ENCODE data around the gene TMEM238.

The TMEM238 gene

DNA sequence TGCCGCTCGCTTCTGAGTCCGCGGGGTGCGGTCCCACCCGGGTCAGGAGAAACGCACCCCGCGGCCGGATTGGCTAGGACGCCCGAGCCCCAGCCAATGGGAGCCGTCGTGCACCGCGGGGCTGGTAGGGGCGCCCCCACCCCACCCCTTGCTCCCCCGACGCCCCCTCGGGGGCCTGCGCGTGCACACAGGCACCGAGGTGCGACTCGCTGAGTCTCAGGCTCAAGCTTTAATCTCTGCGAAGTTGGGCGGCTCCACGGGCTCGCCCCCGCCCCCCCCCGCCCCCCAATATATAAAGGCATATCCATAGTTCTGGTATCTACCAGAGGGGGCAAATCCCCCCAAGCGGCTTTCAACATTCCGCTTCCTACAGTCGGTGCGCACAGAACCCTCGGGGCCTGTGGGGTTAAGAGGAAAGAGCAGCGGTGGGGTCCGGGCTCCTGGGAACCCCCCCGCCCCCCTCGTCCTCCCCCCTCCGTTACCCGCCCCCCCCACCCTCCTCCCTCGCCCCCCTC lies 29.3 kb downstream of the TMEM238 start, which contains the start of gene COX6B2:
Gene COX6B2 (minus strand): TSS at position 22 of the 515 bp plus-strand sequence. CDS start 198 bp downstream, outside the sequence.
- DNase-seq, result no peak

DNA sequence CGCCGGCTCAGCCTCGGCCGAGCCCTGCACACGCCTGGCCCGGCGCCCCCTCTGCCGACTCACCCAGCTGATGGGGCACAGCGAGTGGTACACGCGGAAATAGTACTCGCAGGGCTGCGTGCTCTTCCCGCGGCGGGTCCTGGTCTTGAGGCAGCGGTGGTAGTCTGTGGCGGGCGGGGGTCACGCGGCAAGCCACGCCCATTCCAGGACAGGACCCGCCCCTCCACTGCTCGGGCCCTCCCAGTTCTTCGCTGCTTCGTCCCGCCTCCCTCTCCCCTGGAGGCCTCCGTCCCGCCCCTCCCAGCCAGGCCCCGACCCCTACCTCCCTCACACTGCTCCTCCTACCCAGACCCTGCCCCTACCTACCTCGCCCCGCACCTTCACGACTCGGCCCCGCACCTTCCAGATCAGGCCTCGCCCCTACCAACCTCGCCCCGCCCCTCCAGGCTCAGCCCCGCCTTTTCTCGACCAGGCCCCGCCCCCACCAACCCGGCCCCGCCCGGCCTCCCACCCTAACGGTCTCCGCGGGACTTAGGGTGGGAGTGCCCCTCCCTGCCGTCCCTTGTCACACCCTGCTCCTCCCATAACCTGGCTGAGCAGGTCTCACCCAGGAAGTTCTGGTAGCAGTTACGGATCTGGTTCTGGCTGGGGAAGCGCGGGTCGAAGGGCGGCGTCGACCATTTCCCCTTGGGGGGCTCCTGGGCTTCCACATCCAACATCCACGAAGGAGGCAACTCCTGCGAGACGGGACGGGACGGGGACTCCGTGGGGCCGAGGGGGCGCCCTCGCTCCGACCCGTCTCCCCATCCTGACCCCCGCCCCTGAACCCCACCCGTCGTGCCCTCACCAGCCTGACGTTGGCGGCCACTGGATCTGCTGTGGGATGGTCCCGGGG lies 30.0 kb downstream of the TMEM238 start:
- peak; percentile 76 for DNase-seq

DNA sequence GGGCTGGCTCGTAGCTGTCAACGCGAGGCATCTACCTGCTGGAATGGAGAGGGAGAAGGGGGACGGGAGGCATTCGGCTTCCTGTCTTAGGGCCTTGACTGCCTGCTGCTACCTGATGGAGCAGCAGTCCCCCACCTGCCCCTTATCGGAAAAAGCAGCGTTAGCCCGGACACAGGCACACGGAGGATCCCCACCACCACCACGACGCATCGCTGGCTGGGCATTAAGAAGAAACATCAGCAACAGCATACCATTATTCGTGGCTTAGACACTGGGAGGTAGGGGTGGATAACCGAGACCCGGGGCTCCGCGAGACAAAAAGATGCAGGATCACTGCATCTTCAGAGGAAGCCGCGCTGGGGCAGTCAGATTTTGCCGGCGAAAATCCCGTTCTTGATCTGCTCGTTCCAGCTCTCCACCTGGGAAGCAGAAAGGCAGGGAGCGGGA lies 30.7 kb downstream of the TMEM238 start:
- DNase-seq, result no peak

DNA sequence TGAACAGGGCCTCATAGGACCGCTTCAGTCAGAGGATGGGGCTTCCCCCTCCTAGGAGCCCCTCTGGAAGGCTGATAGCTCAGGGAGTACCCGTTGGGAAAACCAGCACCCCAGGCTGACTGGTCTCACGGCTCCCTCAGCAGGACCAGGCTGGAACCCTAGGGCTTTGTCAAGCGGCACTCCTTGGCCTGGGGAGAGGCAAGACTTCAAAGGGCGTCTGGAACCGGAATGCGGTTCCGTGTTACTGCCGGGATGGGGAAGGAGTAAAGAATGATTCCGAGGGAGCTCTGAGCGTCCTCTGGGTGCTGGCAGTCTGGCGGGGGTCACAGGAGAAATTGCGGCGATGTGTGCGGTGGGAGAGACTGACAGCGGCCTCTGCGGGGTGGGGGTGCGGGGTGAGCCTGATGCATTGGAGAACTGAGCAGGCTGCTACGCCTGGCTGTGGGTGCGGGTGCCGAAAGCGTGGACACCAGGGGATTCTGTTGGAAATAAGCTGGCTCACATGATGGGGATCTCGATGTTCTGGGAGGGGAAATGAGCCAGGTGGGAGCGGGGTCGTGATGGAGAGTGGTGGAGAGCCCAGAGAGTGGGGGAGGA lies 31.4 kb downstream of the TMEM238 start:
- no peak for DNase-seq

DNA sequence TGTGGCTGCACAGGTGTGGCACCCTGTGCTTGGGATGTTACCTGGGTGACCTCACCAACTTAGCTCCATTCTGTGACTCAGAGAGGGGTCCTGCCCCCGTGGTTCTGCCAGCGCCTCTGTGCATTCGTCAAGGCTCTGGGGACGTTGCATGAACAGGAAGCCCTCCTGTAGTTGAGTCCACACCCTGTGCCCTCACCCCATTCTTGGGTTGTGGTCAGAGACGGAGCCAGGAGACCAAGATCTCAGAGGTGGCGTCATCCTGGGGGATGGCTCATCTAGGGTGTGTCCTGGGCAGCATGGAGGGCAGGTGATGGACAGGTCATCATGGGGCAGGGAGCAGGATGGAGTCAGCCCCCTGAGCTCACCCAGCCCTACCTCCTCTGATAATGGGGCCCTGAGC lies 32.1 kb downstream of the TMEM238 start:
- DNase-seq, result no peak

DNA sequence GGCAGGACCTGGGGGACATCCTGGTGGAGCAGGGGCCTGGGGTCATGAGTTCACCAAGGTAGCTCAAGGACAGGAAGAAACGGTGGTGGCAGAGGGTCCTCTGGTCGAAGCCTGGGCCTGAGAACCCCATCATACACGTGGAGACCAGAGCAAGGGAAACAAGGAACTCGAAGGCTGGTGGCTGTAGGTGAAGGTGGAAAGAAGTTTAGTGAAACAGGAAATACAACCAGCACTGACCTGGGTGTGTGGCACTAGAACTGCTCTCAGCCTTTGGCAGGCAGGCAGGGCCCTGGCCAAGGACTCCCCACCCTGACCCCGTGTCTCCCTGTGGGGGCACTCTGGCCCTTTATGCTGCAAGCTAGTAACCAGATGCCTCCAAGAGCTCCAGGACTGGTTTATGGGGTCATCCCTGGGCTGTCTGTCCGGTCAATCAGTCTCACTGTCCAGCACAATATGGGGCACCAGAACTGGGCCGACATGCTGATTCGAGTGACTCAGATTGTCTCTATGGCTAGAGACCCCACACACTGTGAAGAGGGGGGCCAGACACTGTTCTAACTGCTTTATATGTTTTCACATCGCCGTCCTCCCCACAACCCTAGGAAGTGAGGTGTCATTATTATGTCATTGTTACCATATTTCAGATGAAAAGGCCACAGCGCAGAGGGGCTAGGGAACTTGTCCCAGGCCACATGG lies 33.3 kb downstream of the TMEM238 start:
- DNase-seq, result no peak

DNA sequence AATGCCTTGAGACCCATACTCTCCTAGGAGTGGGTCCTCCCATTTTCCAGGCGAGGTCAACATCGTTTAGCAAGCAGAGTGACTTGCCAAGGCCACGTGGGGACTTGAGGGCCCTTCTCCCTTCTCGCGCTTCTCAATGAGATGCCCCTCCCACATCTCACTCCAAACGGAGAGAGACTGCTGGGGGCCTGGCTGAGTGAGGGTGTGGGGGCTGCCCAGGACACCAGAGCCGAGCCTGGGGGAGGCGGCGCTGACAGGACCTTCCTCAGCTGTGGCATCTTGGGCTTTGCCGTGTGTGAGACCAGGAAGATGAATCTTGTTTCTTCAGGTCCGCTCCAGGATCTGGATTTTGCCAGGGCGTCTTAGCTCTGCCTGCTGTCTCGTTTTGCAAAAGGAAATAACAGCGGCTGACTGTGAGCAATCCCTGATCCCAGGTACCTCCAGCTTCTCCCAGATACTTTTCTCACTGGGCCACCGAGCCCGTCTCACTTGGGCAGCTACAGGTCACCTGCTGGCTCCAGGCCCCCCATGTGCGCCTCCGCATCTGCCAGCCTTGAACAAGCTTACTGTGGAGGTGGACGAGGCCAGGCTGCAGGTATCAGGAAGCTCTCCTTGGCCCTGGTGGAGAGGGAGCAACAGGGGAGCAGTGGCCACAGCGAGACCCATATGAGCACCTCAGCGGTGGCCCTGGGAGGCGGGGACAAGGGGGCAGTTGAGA lies 35.6 kb downstream of the TMEM238 start:
- peak; percentile 47 for DNase-seq

DNA sequence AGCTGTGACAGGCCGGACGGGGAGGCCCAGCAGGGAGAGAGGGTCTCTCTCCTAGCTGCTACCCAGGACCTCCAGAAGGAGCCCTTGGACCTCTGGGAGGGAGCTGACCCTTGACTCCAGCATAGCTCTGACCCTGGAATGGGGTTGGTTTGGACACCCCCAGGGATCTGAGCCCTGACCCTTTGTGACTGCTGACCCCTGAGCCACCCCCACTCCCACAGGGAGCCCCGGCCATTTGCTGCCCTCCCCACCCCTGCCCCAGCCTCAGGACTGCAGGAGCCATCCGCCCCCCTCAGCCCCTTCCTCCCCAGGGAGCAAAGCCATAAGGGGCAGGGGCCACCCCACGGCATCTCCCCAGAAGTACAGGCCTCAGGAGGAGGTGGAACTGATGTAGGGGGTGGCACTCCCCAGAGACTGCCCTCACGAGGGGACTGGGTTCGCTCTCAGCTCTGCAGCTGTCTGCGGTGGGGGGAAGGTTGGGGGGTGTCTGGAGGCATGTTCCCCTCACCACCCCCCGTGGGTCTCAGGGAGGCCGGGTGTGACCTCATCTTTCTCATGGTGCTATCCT lies 36.6 kb downstream of the TMEM238 start:
- DNase-seq, result no peak

DNA sequence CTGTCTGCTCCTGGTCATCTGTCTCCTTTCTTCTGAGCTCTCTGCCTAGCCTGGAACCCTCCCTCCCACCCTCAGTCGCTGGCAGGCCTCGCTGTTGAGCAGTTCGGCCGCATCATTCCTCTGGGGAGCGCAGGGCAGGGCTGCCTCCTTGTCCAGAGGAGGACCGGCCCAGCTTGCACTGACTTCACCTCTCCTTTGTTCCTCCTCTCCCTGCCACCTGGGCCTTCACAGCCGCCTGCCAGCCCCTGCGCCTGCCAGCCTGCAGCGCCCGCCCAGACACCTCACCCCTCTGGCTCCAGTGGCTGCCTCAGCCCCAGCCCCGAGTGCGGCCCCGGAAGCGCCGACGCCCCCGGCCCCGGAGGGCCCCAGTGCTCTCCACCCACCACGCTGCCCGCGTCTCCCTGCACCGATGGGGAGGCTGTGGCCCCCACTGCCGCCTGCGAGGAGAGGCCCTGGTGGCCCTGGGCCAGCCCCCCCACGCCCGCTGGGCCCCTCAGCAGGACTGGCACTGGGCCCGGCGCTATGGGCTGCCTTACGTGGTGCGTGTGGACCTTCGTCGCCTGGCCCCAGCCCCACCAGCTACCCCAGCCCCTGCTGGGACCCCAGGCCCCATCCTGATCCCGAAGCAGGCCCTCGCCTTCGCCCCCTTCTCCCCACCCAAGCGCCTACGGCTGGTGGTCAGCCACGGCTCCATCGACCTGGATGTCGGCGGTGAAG lies 37.2 kb downstream of the TMEM238 start:
- no peak for DNase-seq

DNA sequence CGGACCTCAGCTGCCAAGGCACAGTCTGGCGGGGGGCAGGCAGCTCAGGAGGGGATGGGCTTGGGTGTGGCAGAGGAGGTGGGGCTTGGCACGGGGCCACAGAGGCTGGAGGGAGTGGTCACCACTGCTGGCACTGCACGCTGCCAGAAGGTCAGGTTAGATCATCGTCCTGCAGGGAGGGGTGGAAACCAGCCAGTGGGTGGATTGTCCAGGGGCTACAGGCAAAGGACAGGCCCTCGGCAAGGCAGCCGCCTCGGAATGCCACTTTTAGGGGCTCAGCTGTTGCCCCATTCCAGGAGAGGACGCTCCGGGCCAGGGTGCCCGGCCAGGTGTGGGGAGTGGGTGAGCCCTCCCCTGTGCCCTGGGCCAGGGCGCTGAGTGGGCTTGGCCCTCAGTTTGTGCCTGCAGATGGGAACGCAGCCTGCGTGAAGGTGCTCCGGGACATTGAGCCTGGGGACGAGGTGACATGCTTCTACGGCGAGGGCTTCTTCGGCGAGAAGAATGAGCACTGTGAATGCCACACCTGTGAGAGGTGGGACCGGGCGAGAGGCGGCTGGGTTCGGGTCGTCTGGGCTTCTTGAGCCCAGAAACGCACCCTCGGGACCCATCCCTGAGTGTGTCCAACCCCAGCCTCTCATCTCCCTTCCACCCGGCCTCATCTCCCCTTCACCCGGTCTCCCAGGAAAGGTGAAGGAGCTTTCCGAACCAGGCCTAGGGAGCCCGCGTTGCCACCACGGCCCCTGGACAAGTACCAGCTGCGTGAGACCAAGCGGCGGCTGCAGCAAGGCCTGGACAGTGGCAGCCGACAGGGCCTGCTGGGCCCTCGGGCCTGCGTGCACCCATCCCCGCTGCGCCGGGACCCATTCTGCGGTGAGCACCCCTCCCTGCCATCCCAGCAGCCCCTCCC lies 38.0 kb downstream of the TMEM238 start:
- DNase-seq, result no peak

DNA sequence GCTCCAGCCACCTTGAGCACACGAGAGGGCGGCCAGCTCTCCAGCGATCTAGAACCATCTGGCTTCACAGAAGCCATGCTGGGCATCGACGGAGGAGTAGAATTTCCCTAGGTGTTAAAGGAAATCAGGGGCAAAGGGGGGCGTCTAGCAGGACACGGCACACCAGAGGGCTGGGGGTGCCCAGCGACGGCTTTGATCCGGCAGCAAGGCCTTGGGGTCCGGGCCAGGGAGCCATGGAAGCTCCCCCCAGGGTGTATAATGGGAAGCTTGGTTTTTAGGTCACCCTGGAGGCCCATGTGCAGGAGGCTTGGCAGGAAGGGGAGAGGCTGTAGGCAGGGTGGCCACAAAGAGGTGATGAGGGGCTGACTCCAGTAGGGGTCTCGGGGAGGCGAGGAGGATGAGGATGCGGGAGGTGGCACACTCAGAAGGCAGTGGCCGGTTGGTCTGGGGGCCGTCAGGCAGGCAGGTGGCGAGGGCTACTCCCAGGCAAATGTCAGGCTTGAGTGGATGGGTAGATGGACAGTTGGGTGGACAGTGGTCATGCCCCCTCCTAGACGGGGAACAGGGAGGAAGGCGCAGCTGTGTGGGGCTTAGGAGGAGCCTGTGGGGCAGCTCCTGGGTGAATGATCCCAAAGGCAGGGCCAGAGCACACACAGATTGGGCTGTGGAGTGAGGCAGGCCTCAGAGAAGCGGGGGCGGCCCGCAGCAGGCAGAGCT lies 38.8 kb downstream of the TMEM238 start:
- DNase-seq, result no peak

DNA sequence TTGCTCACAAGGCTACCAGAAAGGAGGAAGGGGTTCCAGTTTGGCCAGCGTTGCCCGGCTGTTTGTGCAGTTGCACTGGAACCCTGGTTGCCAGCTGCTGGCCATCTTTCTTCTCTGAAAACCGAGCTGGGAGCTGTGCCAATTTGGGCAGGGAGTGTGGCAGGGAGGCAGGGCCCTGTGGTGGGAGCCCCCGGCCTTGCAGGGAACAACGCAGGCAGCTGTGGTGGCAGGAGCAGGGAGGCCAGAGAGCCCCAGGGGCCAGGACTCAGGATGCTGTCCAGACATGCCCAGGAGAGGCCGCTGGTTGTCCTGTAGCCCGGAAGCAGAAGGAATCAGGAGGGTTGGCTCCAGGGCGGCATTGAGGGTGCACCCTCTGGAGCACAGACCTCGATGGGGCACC lies 39.6 kb downstream of the TMEM238 start:
- DNase-seq, result no peak

DNA sequence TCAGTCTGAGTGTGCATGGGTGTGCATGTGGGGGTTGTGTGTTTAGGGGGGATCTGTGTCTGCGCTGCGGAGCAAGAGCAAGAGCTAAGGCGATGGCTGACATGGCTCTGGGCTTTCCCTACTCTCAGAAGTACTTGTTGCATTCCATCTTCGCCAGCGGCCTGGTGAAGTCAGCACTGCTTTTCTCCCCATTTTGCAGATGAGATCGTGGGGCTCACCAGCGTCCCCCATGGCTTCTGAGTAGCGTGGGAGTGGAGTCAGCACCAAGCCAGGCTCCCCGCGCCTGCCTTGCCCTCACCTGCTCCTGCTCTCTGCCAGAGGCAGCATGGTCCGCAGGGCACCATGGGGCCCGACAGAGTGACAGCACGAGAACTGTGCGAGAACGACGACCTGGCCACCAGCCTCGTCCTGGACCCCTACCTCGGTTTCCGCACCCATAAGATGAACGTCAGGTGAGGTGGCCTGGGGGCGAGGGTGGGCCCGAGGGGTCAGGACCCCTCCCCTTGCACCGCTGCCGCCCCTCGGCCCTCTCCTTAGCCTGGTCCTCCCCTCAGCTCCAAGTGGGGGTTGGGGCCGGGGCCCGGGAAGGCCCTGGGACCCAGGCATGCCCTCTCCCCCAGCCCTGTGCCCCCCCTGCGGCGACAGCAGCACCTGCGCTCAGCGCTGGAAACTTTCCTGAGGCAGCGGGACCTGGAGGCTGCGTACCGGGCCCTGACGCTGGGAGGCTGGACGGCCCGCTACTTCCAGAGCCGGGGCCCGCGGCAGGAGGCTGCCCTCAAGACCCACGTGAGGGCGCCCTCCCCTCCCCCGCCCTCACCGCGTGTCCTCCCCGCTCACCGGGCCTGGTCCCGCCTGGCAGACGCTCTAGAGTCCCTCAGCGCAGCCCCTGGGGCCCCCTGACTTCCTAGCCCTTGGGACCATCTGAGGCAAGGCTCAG lies 42.2 kb downstream of the TMEM238 start:
- DNase-seq, result no peak

DNA sequence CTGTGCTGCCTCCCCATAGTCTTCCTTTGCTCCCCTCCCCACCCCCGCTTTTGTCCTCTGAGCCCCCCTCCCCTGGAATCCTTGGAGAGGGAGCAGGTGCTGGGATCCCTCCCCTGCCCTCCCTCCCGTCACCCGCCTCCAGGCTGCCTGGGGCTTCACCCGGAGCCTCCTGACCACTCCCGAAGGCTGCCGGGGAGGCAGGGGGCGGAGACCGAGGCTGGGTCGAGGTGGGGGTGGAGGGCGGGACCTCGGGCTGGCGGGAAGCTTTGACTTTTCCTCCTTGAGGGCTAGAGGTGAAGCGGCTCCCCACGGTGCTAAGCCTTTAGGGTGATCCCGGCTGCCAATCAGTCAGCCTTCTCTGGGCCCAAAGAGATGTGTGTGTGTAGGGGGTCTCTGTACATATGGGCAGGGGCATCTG lies 42.9 kb downstream of the TMEM238 start:
- DNase-seq, result no peak

DNA sequence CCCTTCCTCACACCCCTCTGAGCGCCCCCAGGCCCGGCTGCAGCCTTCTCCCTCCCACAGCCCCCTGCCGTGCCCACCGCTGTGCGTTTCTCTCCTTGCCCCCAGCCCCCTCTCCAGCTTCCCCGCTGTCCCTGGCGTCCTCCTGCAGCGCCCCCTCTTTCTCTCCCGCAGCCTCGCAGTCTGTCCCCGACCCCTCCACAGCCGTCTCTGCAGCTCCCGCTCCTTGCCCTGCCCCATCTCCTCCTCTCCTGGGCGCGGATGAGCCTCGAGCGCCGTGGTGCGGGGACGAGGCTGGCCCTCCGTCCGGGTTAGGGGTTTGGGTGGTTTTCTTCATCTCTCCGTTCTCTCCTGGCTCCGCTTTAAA lies 43.3 kb downstream of the TMEM238 start:
- peak; percentile 55 for DNase-seq

DNA sequence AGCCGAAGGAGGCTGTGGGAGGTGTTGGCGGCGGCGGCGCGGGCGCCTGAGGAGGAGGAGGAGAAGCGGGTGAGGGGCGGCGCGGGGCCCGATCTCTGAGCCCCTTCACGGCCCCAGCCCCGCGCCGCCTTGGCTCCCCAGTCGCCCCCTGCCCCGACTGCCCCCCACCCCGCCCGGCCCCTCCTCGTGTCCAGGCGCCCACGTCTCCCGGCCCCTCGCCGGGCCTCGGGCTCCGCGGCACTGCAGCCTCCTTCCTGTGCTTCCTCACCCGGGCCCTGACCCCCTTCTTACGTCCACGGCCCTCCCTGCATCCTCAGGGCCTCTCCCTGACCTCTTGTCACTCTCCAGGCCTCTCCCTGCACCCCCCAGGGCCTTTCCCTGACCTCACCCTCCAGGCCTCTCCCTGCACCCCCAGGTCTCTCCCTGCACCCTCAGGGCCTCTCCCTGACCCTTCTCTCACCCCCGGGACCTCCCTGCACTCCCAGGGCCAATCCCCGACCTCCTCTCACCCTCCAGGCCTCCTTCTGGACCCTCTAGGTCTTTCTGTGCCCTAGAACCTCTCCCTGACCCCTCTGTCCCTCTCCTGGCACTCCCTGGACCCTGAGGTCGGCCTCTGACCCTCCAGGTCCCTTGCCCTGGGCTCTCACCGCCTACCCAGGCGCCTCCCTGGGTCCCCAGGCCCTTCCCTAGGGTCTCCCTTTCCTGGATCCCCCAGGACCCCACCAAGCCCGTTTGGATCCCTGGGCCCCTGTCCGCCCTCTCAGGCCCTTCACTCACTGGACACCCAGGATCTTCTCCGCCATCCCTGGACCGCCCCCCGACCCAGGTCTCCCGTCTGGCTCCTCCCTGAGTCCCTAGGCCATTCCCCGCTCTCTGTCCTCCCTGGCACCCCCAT lies 44.0 kb downstream of the TMEM238 start:
- DNase-seq, result peak; percentile 51

DNA sequence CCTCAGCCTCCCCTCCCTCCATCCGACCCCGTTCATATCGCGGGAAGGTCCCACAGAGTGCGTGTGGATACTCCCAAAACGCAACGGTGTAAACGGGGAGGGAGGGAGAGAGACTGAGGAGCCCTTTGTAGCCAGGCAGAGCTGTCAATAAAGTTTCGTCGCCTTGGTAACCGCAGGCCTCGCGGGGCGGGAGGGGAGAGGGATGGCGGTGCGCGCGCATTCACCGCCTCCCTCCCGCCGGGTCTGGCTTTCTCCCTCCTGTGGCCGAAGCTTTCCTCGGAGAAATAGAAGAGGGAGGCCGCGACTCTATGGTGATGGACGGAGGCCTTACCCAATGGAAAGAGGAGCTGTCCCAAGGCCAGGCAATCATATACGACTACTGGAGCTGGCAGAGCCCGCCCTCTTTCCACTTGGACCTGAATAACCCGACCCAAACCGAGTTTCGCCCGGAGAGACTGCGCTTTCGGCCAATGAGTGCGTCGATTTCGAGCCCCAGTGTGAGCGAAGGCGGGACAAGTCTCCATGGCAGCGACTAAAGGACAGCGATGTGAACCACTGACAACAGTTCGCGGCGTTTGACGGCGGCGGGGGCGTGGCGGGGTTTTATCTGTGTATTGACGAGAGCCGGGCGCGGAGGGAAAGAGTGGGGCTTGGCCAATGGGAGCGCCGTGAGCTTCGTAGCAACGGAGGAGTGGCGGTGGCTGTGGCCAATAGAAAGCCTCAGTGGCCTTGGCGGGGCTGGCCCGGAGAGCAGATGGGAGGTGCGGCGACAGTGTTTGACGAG lies 44.8 kb downstream of the TMEM238 start, which contains the start of gene KMT5C:
Gene KMT5C (plus strand): TSS at position 772 of the 784 bp plus-strand sequence. CDS start 2,061 bp downstream, outside the sequence.
- DNase-seq, result peak; percentile 100

Measured in retina (tissue), 1 donor.